ENCODE data around the gene TRIM8. TPM values are rescaled to one million over a fixed set of nuclear protein-coding genes. Genes with fewer than 3 reads are reported as not detected.

The TRIM8 gene
- total and polyA plus RNA-seq, 7 experiments from 2014 or later = 23.9 to 88.7 (median 58.2) TPM

GRCh38 chr10:102624751-102625645, 19.3 kb upstream of the TRIM8 start:
- peak overlapping the region in 4 of 9 donors; percentile 44 to 78 (median 70) for H3K27ac Mint-ChIP-seq
- ChIA-PET CTCF (no interaction called here), POLR2A (interaction anchor here (0.7 to 1.3 kb wide), 2 partner anchors 19 to 71 kb away, joined by 3 to 5 read pairs; partner anchors contain the start of gene TRIM8)
- no peaks in the 10 kb centered on the region for H3K27me3 ChIP-seq (ENCODE audit: control insufficient read depth in 2 of 2, insufficient read depth in 2 of 2, low read length in 2 of 2)
- no peak overlapping the region for H3K27ac ChIP-seq (ENCODE audit: low read depth, low read length)
- peaks cover 0 to 38% (median 0%) of the 10 kb centered on the region in 3 experiments for H3K36me3 ChIP-seq (ENCODE audit: control insufficient read depth in 2 of 3, insufficient read depth in 3 of 3, low read length in 3 of 3)
- no peaks in the 10 kb centered on the region for H3K27me3 Mint-ChIP-seq
- no peak for DNase-seq
- peaks cover 0 to 1% (median 0%) of the 10 kb centered on the region in 11 donors for H3K9me3 Mint-ChIP-seq
- no peak overlapping the region for H3K4me3 Mint-ChIP-seq
- no peak overlapping the region for H3K4me3 ChIP-seq (ENCODE audit: low read length)
- no peaks in the 10 kb centered on the region for H3K4me1 ChIP-seq (ENCODE audit: control insufficient read depth in 2 of 2, insufficient read depth in 2 of 2, low read length in 2 of 2)
- H3K9me3 ChIP-seq (ENCODE audit: control insufficient read depth in 2 of 3, low read length in 3 of 3) = no peaks in the 10 kb centered on the region
- no peaks in the 10 kb centered on the region for H3K36me3 Mint-ChIP-seq
- intact Hi-C loops (cut with micrococcal nuclease) = no loop called here
- no peak for ATAC-seq
- H3K4me1 Mint-ChIP-seq = no peaks in the 10 kb centered on the region

- H3K9me3 Mint-ChIP-seq = peaks cover 0 to 1% (median 0%) of the 10 kb centered on the region in 11 donors
- POLR2A ChIA-PET = interaction anchor here (0.7 kb wide), 1 partner anchor 521 kb away, joined by 3 read pairs; no protein-coding TSS in a partner anchor
- Histone ChIP-seq H3K4me1 (ENCODE audit: control insufficient read depth in 2 of 2, insufficient read depth in 2 of 2, low read length in 2 of 2) (no peaks in the 10 kb centered on the region), H3K4me3 (ENCODE audit: low read length) (no peak overlapping the region), H3K9me3 (ENCODE audit: control insufficient read depth in 2 of 3, low read length in 3 of 3) (no peaks in the 10 kb centered on the region), H3K36me3 (ENCODE audit: control insufficient read depth in 2 of 3, insufficient read depth in 3 of 3, low read length in 3 of 3) (peaks cover 0 to 40% (median 0%) of the 10 kb centered on the region in 3 experiments), H3K27me3 (ENCODE audit: control insufficient read depth in 2 of 2, insufficient read depth in 2 of 2, low read length in 2 of 2) (no peaks in the 10 kb centered on the region), H3K27ac (ENCODE audit: low read depth, low read length) (no peak overlapping the region)
- H3K36me3 Mint-ChIP-seq = peaks cover 0 to 4% (median 0%) of the 10 kb centered on the region in 5 donors
- no peak overlapping the region for H3K4me3 Mint-ChIP-seq
- CTCF ChIA-PET = no interaction called here
- no peak for DNase-seq
- H3K4me1 Mint-ChIP-seq = peaks cover 0 to 2% (median 0%) of the 10 kb centered on the region in 7 donors
- intact Hi-C loops (cut with micrococcal nuclease) = no loop called here
- no peak for ATAC-seq
- no peaks in the 10 kb centered on the region for H3K27me3 Mint-ChIP-seq
- H3K27ac Mint-ChIP-seq = peak overlapping the region in 3 of 9 donors; percentile 51 to 87 (median 62)
Measured at GRCh38 chr10:102626026-102626685, 18.1 kb upstream of the TRIM8 start.

GRCh38 chr10:102627291-102627735, 17.0 kb upstream of the TRIM8 start:
- Histone ChIP-seq H3K4me3 (ENCODE audit: low read length) (no peak overlapping the region), H3K36me3 (ENCODE audit: control insufficient read depth in 2 of 3, insufficient read depth in 3 of 3, low read length in 3 of 3) (peaks cover 0 to 33% (median 0%) of the 10 kb centered on the region in 3 experiments), H3K9me3 (ENCODE audit: control insufficient read depth in 2 of 3, low read length in 3 of 3) (no peaks in the 10 kb centered on the region), H3K27me3 (ENCODE audit: control insufficient read depth in 2 of 2, insufficient read depth in 2 of 2, low read length in 2 of 2) (no peaks in the 10 kb centered on the region), H3K4me1 (ENCODE audit: control insufficient read depth in 2 of 2, insufficient read depth in 2 of 2, low read length in 2 of 2) (no peaks in the 10 kb centered on the region), H3K27ac (ENCODE audit: low read depth, low read length) (no peak overlapping the region)
- CTCF ChIA-PET = no interaction called here
- H3K27me3 Mint-ChIP-seq = no peaks in the 10 kb centered on the region
- H3K27ac Mint-ChIP-seq = peak overlapping the region in 8 of 9 donors; percentile 28 to 70 (median 60)
- peaks cover under 1 to 11% (median 2%) of the 10 kb centered on the region in 7 donors for H3K4me1 Mint-ChIP-seq
- no peak for ATAC-seq
- intact Hi-C loops (cut with micrococcal nuclease) = no loop called here
- POLR2A ChIA-PET = no interaction called here
- no peak overlapping the region for H3K4me3 Mint-ChIP-seq
- no peak for DNase-seq
- peaks cover 0 to 8% (median 0%) of the 10 kb centered on the region in 5 donors for H3K36me3 Mint-ChIP-seq
- peaks cover 0 to 1% (median 0%) of the 10 kb centered on the region in 11 donors for H3K9me3 Mint-ChIP-seq

- H3K9me3 ChIP-seq (ENCODE audit: control insufficient read depth in 2 of 3, low read length in 3 of 3) = no peaks in the 10 kb centered on the region
- Mint-ChIP-seq H3K9me3 (peaks cover 0 to 1% (median 0%) of the 10 kb centered on the region in 11 donors), H3K27ac (peak overlapping the region in 7 of 9 donors; percentile 31 to 69 (median 52)), H3K4me3 (no peak overlapping the region), H3K36me3 (peaks cover 0 to 8% (median 0%) of the 10 kb centered on the region in 5 donors), H3K4me1 (peaks cover 6 to 16% (median 7%) of the 10 kb centered on the region in 7 donors), H3K27me3 (no peaks in the 10 kb centered on the region)
- H3K36me3 ChIP-seq (ENCODE audit: control insufficient read depth in 2 of 3, insufficient read depth in 3 of 3, low read length in 3 of 3) = peaks cover 0 to 33% (median 0%) of the 10 kb centered on the region in 3 experiments
- no peak overlapping the region for H3K4me3 ChIP-seq (ENCODE audit: low read length)
- H3K4me1 ChIP-seq (ENCODE audit: control insufficient read depth in 2 of 2, insufficient read depth in 2 of 2, low read length in 2 of 2) = peaks cover 0 to 4% of the 10 kb centered on the region in 2 donors
- CTCF ChIA-PET = interaction anchor here (0.6 kb wide), 1 partner anchor 11 kb away, joined by 3 read pairs; no protein-coding TSS in a partner anchor
- intact Hi-C loops (cut with micrococcal nuclease) = no loop called here
- no peak overlapping the region for H3K27ac ChIP-seq (ENCODE audit: low read depth, low read length)
- no peak for DNase-seq
- no peaks in the 10 kb centered on the region for H3K27me3 ChIP-seq (ENCODE audit: control insufficient read depth in 2 of 2, insufficient read depth in 2 of 2, low read length in 2 of 2)
- ATAC-seq = no peak
- POLR2A ChIA-PET = no interaction called here
Measured at GRCh38 chr10:102627736-102628293, 16.5 kb upstream of the TRIM8 start.

- CTCF ChIA-PET = interaction anchor here (0.6 kb wide), 1 partner anchor 12 kb away, joined by 3 read pairs; no protein-coding TSS in a partner anchor
- intact Hi-C loops (cut with micrococcal nuclease) = no loop called here
- H3K4me3 Mint-ChIP-seq = no peak overlapping the region
- no peak overlapping the region for H3K27ac ChIP-seq (ENCODE audit: low read depth, low read length)
- peaks cover 0 to 1% (median 0%) of the 10 kb centered on the region in 11 donors for H3K9me3 Mint-ChIP-seq
- no peaks in the 10 kb centered on the region for H3K27me3 ChIP-seq (ENCODE audit: control insufficient read depth in 2 of 2, insufficient read depth in 2 of 2, low read length in 2 of 2)
- no peaks in the 10 kb centered on the region for H3K27me3 Mint-ChIP-seq
- peak overlapping the region in 3 of 9 donors; percentile 14 to 67 (median 21) for H3K27ac Mint-ChIP-seq
- H3K9me3 ChIP-seq (ENCODE audit: control insufficient read depth in 2 of 3, low read length in 3 of 3) = no peaks in the 10 kb centered on the region
- ATAC-seq (no peak), DNase-seq (no peak)
- H3K4me1 ChIP-seq (ENCODE audit: control insufficient read depth in 2 of 2, insufficient read depth in 2 of 2, low read length in 2 of 2) = peaks cover 0 to 10% of the 10 kb centered on the region in 2 donors
- peaks cover 13 to 21% (median 14%) of the 10 kb centered on the region in 7 donors for H3K4me1 Mint-ChIP-seq
- POLR2A ChIA-PET = no interaction called here
- H3K4me3 ChIP-seq (ENCODE audit: low read length) = no peak overlapping the region
- peaks cover 0 to 8% (median 0%) of the 10 kb centered on the region in 5 donors for H3K36me3 Mint-ChIP-seq
- H3K36me3 ChIP-seq (ENCODE audit: control insufficient read depth in 2 of 3, insufficient read depth in 3 of 3, low read length in 3 of 3) = peaks cover 0 to 33% (median 0%) of the 10 kb centered on the region in 3 experiments
Measured at GRCh38 chr10:102628451-102628911, 15.8 kb upstream of the TRIM8 start.

Data from naive thymus-derived CD4-positive, alpha-beta T cell (primary cell).